K562 (cell line): Measurements from ENCODE around the gene DPM2. TPM values are rescaled to one million over a fixed set of nuclear protein-coding genes. Genes with fewer than 3 reads are reported as not detected.
A peak's percentile ranks its signal among the peaks of the same experiment; 100 is the strongest.

Experiments
- ETV6 ChIP-seq, 3 experiments: fragments of 150-350 bp in 1 of 3; sonication (generic) in 1 of 3; formaldehyde crosslinking in 1 of 3; IDR thresholded peaks; 2 replicates each; pipeline versions ENCODE4 v1.6.1 to v1.8.0; 2014 to 2022; ENCODE audit warnings: borderline replicate concordance in 2 of 3, low read depth in 2 of 3, antibody characterized with exemption in 1 of 3, low read length in 1 of 3, mild to moderate bottlenecking in 1 of 3, missing genetic modification reagents in 1 of 3
- HOXB6 ChIP-seq: fragments of 250-450 bp; sonication (Bioruptor Pico); IDR thresholded peaks from 2 replicates; pipeline ENCODE4 v1.5.1; 2022; ENCODE audit warnings: mild to moderate bottlenecking, borderline replicate concordance
- NBN ChIP-seq: fragments of 450-650 bp; IDR thresholded peaks from 2 replicates; pipeline ENCODE4 v1.6.1; 2016; ENCODE audit warnings: low read depth, mild to moderate bottlenecking
- NFYB ChIP-seq: IDR thresholded peaks from 2 replicates; pipeline ENCODE4 v1.6.1; 2011; ENCODE audit warnings: mild to moderate bottlenecking, moderate library complexity; ENCODE audit not compliant: insufficient read length; ENCODE audit errors: extremely low read depth
- RBFOX2 ChIP-seq: fragments of 200-400 bp; formaldehyde crosslinking; IDR thresholded peaks from 2 replicates; pipeline ENCODE4 v1.6.1; 2017; ENCODE audit warnings: low read depth, mild to moderate bottlenecking, low read length, moderate library complexity
- RBM14 ChIP-seq: fragments of 200-400 bp; formaldehyde crosslinking; IDR thresholded peaks from 2 replicates; pipeline ENCODE4 v1.6.1; 2018; ENCODE audit warnings: low read depth, mild to moderate bottlenecking, low read length, moderate library complexity, borderline replicate concordance; ENCODE audit not compliant: insufficient read depth
- STAG1 ChIP-seq: sonication (generic); formaldehyde crosslinking; IDR thresholded peaks from 2 replicates; pipeline ENCODE4 v1.5.0; 2020; ENCODE audit warnings: missing genetic modification reagents, borderline replicate concordance
- TSC22D4 ChIP-seq: fragments of 450-650 bp; IDR thresholded peaks from 2 replicates; pipeline ENCODE4 v1.6.1; 2016; ENCODE audit warnings: missing genetic modification characterization, missing biosample characterization, control low read depth
- U2AF1 ChIP-seq: fragments of 200-400 bp; formaldehyde crosslinking; optimal IDR thresholded peaks from 2 replicates; pipeline ENCODE3; 2017; ENCODE audit warnings: mild to moderate bottlenecking, low read depth, low read length, moderate library complexity
- ZNF431 ChIP-seq: sonication (generic); formaldehyde crosslinking; IDR thresholded peaks from 2 replicates; pipeline ENCODE4 v1.8.0; 2022; ENCODE audit warnings: mild to moderate bottlenecking, missing genetic modification reagents
- ZNF551 ChIP-seq: fragments of 250-450 bp; sonication (Bioruptor Pico); IDR thresholded peaks from 2 replicates; pipeline ENCODE4 v1.5.0; 2021; ENCODE audit warnings: mild to moderate bottlenecking, moderate library complexity
- polyA plus RNA-seq, 8 experiments: library from polyadenylated mRNA; depleted of rRNA in 4 of 8; stranded (reverse) in 5 of 8; unstranded in 3 of 8; fragments of >200 nt; fragmentation: Nextera tagmentation in 2 of 8; fragmentation: Illumina TruSeq in 1 of 8; extraction: Ambion mirVana in 2 of 8; extraction: Trizol in 1 of 8; gene quantifications; 2 replicates each; pipeline versions ENCODE4 v1.2.1 to v1.2.3, GENCODE V29; 2011 to 2014; ENCODE audit warnings: inconsistent platforms in 1 of 8, missing spikeins in 1 of 8
- total RNA-seq, 7 experiments: library from RNA; depleted of rRNA in 6 of 7; stranded (reverse); fragments of >200 nt in 6 of 7; fragmentation: Illumina TruSeq in 2 of 7; extraction: Trizol in 2 of 7; gene quantifications; 2 replicates each; pipeline versions ENCODE4 v1.2.1 to v1.2.3, GENCODE V29; 2011 to 2021; ENCODE audit warnings: low replicate concordance in 1 of 7
- TF ChIP-seq, protein P1 (sequence below): IDR thresholded peaks from 2 replicates; pipeline ENCODE4 v1.6.1; 2011; ENCODE audit warnings: borderline replicate concordance, low read depth, mild to moderate bottlenecking, moderate library complexity, low read length; ENCODE audit not compliant: insufficient read depth, poor library complexity, severe bottlenecking

The DPM2 gene
- total and polyA plus RNA-seq, 9 of the 15 experiments (the other 6 are each of a cell fraction or from before 2014, with no cell fraction given): 43.5 to 126 (median 71.1) TPM

DNA sequence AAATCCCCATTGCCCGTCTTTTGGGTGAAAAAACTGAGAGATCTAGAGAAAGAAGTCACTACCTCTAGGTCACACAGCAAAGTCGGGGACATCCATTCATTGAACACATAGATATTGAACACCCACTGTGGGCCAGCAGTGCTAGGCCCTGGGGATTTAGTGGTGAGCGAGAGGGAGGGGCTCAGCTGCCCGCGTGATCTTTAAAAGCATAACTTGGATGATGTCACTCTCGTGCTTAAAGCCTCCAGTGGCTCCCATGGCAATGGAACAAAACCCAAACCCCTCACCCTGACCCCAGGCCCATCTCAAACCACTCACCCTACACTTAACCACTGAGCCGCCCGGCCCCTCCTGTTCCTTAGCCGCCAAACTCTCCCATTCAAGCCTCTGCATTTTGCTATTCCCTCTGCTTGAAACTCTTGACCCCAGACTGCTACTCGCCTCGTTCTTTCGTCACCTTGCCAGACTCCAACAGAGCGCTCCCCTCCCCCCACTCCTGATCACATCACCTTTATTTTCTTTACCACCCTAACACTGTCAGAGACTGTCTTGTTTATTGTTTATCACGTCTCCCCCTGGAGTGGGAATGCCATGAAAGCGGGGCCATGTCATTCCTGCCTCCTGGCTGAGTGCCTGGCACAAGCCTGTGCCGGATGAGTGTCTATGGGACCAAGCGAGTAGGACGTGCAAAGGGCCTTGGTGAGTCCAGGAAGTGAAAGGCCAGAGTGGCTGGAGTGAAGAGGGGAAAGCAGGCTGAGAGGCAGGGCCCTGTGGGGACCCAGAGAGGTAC lies 6.4 kb downstream of the DPM2 start (continued):
- TF ChIP-seq ETV6 (IDR thresholded peaks at IDR 0.05; ENCODE audit: borderline replicate concordance in 1 of 2, low read depth in 2 of 2, low read length in 1 of 2) (no peak), ETV6 (CRISPR knock-in tag; IDR thresholded peaks at IDR 0.05; ENCODE audit: borderline replicate concordance) (no peak), NFYB (no peak), RBM14 (no peak), TSC22D4 (no peak), RBFOX2 (no peak; the same call in 1 of the 2 replicates), ZNF431 (CRISPR knock-in tag) (no peak), U2AF1 (no peak), NBN (peak; percentile 65; the same call in 1 of the 2 replicates), ZNF551 (no peak), HOXB6 (CRISPR knock-in tag) (no peak), STAG1 (CRISPR knock-in tag) (no peak)
- TF ChIP-seq, protein P1, sequence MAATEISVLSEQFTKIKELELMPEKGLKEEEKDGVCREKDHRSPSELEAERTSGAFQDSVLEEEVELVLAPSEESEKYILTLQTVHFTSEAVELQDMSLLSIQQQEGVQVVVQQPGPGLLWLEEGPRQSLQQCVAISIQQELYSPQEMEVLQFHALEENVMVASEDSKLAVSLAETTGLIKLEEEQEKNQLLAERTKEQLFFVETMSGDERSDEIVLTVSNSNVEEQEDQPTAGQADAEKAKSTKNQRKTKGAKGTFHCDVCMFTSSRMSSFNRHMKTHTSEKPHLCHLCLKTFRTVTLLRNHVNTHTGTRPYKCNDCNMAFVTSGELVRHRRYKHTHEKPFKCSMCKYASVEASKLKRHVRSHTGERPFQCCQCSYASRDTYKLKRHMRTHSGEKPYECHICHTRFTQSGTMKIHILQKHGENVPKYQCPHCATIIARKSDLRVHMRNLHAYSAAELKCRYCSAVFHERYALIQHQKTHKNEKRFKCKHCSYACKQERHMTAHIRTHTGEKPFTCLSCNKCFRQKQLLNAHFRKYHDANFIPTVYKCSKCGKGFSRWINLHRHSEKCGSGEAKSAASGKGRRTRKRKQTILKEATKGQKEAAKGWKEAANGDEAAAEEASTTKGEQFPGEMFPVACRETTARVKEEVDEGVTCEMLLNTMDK: no peak
- TF ChIP-seq, all 486 proteins: peak for 77
